ENCODE results near the gene HPN. TPM values are rescaled to one million over a fixed set of nuclear protein-coding genes. Genes with fewer than 3 reads are reported as not detected.

The HPN gene
- total and polyA plus RNA-seq, 2 of the 13 experiments (the other 11 are each of a cell fraction or from before 2014, with no cell fraction given), result 46.7 to 261 TPM

- TF ChIP-seq, protein P1, sequence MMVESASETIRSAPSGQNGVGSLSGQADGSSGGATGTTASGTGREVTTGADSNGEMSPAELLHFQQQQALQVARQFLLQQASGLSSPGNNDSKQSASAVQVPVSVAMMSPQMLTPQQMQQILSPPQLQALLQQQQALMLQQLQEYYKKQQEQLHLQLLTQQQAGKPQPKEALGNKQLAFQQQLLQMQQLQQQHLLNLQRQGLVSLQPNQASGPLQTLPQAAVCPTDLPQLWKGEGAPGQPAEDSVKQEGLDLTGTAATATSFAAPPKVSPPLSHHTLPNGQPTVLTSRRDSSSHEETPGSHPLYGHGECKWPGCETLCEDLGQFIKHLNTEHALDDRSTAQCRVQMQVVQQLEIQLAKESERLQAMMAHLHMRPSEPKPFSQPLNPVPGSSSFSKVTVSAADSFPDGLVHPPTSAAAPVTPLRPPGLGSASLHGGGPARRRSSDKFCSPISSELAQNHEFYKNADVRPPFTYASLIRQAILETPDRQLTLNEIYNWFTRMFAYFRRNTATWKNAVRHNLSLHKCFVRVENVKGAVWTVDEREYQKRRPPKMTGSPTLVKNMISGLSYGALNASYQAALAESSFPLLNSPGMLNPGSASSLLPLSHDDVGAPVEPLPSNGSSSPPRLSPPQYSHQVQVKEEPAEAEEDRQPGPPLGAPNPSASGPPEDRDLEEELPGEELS (CRISPR knock-in tag; IDR thresholded peaks at IDR 0.05), result peak; percentile 32; the same call in 1 of the 2 replicates
- TF ChIP-seq ZNF3 (CRISPR knock-in tag; IDR thresholded peaks at IDR 0.05), result 0 out of 2 replicates have a peak, but pooled peaks have one; percentile 68
- TF ChIP-seq DMAP1 (CRISPR knock-in tag; IDR thresholded peaks at IDR 0.05), result 0 out of 2 replicates have a peak, but pooled peaks have one; percentile 4
- TF ChIP-seq MIER3 (CRISPR knock-in tag; IDR thresholded peaks at IDR 0.05; ENCODE audit: borderline replicate concordance), result 0 out of 2 replicates have a peak, but pooled peaks have one; percentile 30
- TF ChIP-seq, protein P2, sequence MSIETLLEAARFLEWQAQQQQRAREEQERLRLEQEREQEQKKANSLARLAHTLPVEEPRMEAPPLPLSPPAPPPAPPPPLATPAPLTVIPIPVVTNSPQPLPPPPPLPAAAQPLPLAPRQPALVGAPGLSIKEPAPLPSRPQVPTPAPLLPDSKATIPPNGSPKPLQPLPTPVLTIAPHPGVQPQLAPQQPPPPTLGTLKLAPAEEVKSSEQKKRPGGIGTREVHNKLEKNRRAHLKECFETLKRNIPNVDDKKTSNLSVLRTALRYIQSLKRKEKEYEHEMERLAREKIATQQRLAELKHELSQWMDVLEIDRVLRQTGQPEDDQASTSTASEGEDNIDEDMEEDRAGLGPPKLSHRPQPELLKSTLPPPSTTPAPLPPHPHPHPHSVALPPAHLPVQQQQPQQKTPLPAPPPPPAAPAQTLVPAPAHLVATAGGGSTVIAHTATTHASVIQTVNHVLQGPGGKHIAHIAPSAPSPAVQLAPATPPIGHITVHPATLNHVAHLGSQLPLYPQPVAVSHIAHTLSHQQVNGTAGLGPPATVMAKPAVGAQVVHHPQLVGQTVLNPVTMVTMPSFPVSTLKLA (IDR thresholded peaks at IDR 0.05), result no peak
- no peak for TF ChIP-seq ARID2 (CRISPR knock-in tag; IDR thresholded peaks at IDR 0.05; ENCODE audit: borderline replicate concordance)
- peak; percentile 45; the same call in 1 of the 2 replicates for TF ChIP-seq GATAD2A (CRISPR knock-in tag; IDR thresholded peaks at IDR 0.05)
- no peak for TF ChIP-seq DBP (CRISPR knock-in tag; IDR thresholded peaks at IDR 0.05; ENCODE audit: not compliant biosample characterization)
- TF ChIP-seq, protein P3, sequence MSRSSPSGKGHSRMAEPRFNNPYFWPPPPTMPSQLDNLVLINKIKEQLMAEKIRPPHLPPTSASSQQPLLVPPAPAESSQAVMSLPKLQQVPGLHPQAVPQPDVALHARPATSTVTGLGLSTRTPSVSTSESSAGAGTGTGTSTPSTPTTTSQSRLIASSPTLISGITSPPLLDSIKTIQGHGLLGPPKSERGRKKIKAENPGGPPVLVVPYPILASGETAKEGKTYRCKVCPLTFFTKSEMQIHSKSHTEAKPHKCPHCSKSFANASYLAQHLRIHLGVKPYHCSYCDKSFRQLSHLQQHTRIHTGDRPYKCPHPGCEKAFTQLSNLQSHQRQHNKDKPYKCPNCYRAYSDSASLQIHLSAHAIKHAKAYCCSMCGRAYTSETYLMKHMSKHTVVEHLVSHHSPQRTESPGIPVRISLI (CRISPR knock-in tag; IDR thresholded peaks at IDR 0.05; ENCODE audit: borderline replicate concordance), result peak; percentile 83
- TF ChIP-seq ZMYM3 (CRISPR knock-in tag; IDR thresholded peaks at IDR 0.05), result peak; percentile 98
- TF ChIP-seq ZNF460 (CRISPR knock-in tag; IDR thresholded peaks at IDR 0.05; ENCODE audit: borderline replicate concordance), result no peak
- TF ChIP-seq, protein P4, sequence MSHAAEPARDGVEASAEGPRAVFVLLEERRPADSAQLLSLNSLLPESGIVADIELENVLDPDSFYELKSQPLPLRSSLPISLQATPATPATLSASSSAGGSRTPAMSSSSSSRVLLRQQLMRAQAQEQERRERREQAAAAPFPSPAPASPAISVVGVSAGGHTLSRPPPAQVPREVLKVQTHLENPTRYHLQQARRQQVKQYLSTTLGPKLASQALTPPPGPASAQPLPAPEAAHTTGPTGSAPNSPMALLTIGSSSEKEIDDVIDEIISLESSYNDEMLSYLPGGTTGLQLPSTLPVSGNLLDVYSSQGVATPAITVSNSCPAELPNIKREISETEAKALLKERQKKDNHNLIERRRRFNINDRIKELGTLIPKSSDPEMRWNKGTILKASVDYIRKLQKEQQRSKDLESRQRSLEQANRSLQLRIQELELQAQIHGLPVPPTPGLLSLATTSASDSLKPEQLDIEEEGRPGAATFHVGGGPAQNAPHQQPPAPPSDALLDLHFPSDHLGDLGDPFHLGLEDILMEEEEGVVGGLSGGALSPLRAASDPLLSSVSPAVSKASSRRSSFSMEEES (CRISPR knock-in tag; IDR thresholded peaks at IDR 0.05), result peak; percentile 86
- TF ChIP-seq ZNF331 (CRISPR knock-in tag; IDR thresholded peaks at IDR 0.05), result 0 out of 2 replicates have a peak, but pooled peaks have one; percentile 21
- TF ChIP-seq HOXA3 (CRISPR knock-in tag; IDR thresholded peaks at IDR 0.05), result peak; percentile 34; the same call in 1 of the 2 replicates
- TF ChIP-seq, protein P5, sequence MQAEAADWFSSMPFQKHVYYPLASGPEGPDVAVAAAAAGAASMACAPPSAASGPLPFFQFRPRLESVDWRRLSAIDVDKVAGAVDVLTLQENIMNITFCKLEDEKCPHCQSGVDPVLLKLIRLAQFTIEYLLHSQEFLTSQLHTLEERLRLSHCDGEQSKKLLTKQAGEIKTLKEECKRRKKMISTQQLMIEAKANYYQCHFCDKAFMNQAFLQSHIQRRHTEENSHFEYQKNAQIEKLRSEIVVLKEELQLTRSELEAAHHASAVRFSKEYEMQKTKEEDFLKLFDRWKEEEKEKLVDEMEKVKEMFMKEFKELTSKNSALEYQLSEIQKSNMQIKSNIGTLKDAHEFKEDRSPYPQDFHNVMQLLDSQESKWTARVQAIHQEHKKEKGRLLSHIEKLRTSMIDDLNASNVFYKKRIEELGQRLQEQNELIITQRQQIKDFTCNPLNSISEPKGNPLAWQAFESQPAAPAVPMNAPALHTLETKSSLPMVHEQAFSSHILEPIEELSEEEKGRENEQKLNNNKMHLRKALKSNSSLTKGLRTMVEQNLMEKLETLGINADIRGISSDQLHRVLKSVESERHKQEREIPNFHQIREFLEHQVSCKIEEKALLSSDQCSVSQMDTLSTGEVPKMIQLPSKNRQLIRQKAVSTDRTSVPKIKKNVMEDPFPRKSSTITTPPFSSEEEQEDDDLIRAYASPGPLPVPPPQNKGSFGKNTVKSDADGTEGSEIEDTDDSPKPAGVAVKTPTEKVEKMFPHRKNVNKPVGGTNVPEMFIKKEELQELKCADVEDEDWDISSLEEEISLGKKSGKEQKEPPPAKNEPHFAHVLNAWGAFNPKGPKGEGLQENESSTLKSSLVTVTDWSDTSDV (CRISPR knock-in tag; IDR thresholded peaks at IDR 0.05), result no peak
- no peak for TF ChIP-seq SOX13 (IDR thresholded peaks at IDR 0.05)
- peak in 1 of 2 experiments; percentile 37; a peak in 1 of 4 replicates for TF ChIP-seq SOX13 (CRISPR knock-in tag; conservative IDR thresholded peaks at IDR 0.05 in 1 of 2, IDR thresholded peaks at IDR 0.05 in 1 of 2)
- no peak for TF ChIP-seq NR2F6 (IDR thresholded peaks at IDR 0.05)
- TF ChIP-seq NR2F6 (CRISPR knock-in tag; IDR thresholded peaks at IDR 0.05), result peak; percentile 21; the same call in 1 of the 2 replicates
- no peak for TF ChIP-seq RFX1 (IDR thresholded peaks at IDR 0.05)
- no peak for TF ChIP-seq KDM2A (CRISPR knock-in tag; IDR thresholded peaks at IDR 0.05; ENCODE audit: borderline replicate concordance, low read depth)
These were observed 46.0 kb upstream of the HPN start (continued) for GRCh38 chr19:34995551-34995950.
